ENCODE data around the gene UBE2J2.

The UBE2J2 gene

DNA sequence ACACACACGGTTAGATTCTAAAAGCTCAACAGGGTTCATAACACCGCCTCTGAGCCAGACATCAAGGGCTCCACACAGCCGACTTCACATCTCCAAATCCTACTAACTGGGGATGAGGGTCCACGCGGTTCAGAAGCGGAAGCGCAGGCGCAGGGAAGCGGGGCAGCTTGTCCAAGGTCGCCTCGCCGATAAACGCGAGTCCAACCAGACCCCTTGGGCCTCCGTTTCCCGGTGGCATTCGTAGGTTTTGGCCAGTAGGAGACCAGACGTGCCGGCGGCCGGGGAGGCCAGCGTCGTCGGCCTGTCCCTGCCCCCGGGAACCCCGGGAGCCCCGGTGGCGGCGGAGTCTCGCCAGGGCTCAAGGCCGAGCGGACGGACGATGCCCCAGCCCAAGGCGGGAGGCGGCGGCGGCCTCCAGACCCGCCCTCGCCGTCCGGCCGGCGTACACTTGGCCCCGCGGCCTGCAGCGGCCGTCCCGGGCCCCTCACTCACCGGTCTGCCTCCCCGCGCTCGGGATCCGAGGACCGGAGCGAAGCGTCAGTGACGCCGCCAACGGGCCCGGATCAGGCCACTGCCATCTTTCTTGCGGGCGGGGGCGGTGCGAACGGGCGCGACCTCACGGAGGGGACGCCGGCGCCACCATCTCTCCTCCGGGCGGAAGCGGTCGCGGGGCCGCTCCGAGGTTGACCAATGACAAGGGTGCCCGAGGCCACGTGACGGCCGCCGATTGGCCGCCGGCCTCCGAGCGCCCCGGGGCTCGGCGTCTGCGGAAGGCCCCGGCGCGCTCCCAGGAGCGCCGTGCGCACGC is 42.0 kb downstream of the UBE2J2 start, which contains the start of gene SDF4:
Gene SDF4, minus strand, starts transcription at position 602 of the 808 bp plus-strand sequence. CDS start 3,229 bp downstream, outside the sequence.
- Histone ChIP-seq H3K4me3 (ENCODE audit: low read depth, low read length) (peak within 1 kb of the TSS; percentile 74), H3K27ac (peak within 1 kb of the TSS; percentile 65), H3K4me1 (peaks cover 5% of the 10 kb centered on the region), H3K4me2 (ENCODE audit: low read length) (peak within 1 kb of the TSS; percentile 68), H3K79me2 (peaks cover 33% of the 10 kb centered on the region), H3K9me3 (ENCODE audit: control insufficient read depth, low read length) (no peaks in the 10 kb centered on the region), H3K9ac (peak within 1 kb of the TSS; percentile 53), H3K36me3 (ENCODE audit: control insufficient read depth, insufficient read depth, low read length) (no peaks in the 10 kb centered on the region), H2AFZ (peak within 1 kb of the TSS; percentile 75), H3K27me3 (ENCODE audit: control insufficient read depth, insufficient read depth, low read length) (no peaks in the 10 kb centered on the region)
- TF ChIP-seq, protein P1, sequence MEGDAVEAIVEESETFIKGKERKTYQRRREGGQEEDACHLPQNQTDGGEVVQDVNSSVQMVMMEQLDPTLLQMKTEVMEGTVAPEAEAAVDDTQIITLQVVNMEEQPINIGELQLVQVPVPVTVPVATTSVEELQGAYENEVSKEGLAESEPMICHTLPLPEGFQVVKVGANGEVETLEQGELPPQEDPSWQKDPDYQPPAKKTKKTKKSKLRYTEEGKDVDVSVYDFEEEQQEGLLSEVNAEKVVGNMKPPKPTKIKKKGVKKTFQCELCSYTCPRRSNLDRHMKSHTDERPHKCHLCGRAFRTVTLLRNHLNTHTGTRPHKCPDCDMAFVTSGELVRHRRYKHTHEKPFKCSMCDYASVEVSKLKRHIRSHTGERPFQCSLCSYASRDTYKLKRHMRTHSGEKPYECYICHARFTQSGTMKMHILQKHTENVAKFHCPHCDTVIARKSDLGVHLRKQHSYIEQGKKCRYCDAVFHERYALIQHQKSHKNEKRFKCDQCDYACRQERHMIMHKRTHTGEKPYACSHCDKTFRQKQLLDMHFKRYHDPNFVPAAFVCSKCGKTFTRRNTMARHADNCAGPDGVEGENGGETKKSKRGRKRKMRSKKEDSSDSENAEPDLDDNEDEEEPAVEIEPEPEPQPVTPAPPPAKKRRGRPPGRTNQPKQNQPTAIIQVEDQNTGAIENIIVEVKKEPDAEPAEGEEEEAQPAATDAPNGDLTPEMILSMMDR (IDR thresholded peaks at IDR 0.05), result no peak

DNA sequence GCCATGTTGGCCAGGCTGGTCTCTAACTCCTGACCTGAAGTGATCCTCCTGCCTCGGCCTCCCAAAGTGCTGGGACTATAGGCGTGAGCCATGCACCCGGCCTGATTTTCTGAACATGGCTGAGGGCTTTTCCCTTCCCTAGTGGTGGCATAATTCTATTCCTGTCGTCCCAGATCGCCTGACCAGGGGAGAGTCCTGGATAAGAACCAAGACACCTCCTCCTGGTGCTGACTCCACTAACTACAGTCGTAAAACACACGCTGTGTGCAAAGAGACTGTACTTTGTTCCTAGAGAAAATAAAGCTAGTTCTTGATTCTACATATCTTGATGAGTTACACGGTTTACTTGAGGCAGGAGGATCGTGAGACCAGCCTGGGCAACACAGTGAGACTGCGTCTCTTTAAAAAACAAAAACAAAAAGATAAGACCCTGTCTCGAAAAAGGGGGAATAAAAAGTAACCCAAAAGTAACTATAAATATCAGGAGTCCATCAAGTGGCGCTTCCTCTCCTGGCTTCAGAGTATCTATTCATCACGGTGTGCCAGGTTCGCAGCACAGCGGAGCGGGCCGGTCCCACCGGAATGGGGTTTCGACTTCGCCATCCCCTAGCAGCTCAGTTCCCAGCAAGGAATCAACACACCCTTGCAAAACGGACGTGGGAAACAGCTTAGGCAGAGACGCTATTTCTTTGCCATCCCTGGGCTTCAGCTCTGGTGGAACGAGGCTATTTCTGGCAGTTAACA is 42.8 kb downstream of the UBE2J2 start:
- Histone ChIP-seq H3K4me1 (peaks cover 5% of the 10 kb centered on the region), H3K9ac (no peak overlapping the region), H3K9me3 (ENCODE audit: control insufficient read depth, low read length) (no peaks in the 10 kb centered on the region), H3K27me3 (ENCODE audit: control insufficient read depth, insufficient read depth, low read length) (no peaks in the 10 kb centered on the region), H3K79me2 (peaks cover 33% of the 10 kb centered on the region), H2AFZ (peak overlapping the region; percentile 75), H3K36me3 (ENCODE audit: control insufficient read depth, insufficient read depth, low read length) (no peaks in the 10 kb centered on the region), H3K27ac (no peak overlapping the region), H3K4me3 (ENCODE audit: low read depth, low read length) (peak overlapping the region; percentile 74), H3K4me2 (ENCODE audit: low read length) (peak overlapping the region; percentile 68)
- TF ChIP-seq, protein P1 (IDR thresholded peaks at IDR 0.05), result no peak

DNA sequence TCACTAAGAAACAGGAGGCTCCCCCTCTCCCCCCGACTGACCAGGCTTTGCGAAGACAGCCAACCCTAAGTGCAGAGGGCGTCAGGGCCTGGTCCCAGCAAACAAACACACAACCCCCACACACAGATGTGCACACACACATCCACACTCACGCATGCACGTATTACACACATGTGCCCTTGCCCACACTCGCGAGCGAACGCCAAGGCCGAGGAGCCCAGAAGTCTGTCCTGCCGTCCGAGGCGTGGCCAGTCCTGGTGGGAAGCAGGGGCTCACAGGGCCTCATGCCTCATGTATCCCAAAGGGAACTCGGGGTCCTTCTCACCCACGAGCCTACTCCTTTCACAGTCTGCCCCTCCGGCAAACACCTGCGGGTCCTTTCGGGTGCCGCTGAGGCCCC is 43.9 kb downstream of the UBE2J2 start:
- Histone ChIP-seq H3K79me2 (peaks cover 33% of the 10 kb centered on the region), H3K9me3 (ENCODE audit: control insufficient read depth, low read length) (no peaks in the 10 kb centered on the region), H3K4me3 (ENCODE audit: low read depth, low read length) (no peak overlapping the region), H3K4me1 (peaks cover 5% of the 10 kb centered on the region), H3K4me2 (ENCODE audit: low read length) (no peak overlapping the region), H3K27ac (no peak overlapping the region), H3K36me3 (ENCODE audit: control insufficient read depth, insufficient read depth, low read length) (no peaks in the 10 kb centered on the region), H3K27me3 (ENCODE audit: control insufficient read depth, insufficient read depth, low read length) (no peaks in the 10 kb centered on the region), H2AFZ (no peak overlapping the region), H3K9ac (no peak overlapping the region)
- TF ChIP-seq, protein P1 (IDR thresholded peaks at IDR 0.05), result no peak

DNA sequence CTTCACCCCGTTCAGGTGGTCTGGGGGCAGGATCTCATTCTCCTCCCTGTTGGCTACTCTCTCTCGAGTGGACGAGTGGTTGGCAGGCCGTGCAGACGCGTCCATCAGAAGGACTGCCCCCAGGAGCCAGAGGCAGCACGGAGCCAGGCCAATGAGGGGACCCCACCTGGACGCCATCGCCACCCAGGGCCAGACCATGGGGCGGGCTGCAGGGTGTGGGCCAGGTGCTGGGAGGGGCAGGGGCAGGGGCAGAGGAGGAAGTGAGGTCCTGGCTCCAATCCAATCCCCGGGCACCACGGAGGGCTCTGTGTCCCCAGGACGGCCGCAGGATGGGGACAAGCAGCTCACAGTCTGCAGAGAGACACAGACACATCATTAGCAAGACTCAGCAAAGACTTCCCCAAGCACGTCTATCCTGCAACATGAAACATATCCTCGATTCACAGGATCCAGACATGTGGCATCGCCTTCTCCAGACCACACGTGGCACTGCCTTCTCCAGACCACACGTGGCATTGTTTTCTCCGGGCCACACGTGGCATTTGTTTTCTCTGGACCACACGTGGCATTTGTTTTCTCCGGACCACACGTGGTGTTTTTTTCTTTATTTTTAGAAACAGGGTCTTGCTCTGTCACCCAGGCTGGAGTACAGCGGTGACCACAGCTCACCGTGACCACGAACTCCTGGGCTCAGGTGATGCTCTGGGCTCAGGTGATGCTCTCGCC is 44.9 kb downstream of the UBE2J2 start:
- Histone ChIP-seq H2AFZ (no peak overlapping the region), H3K79me2 (peaks cover 33% of the 10 kb centered on the region), H3K4me1 (peaks cover 5% of the 10 kb centered on the region), H3K36me3 (ENCODE audit: control insufficient read depth, insufficient read depth, low read length) (no peaks in the 10 kb centered on the region), H3K4me3 (ENCODE audit: low read depth, low read length) (no peak overlapping the region), H3K27me3 (ENCODE audit: control insufficient read depth, insufficient read depth, low read length) (no peaks in the 10 kb centered on the region), H3K4me2 (ENCODE audit: low read length) (no peak overlapping the region), H3K9ac (no peak overlapping the region), H3K27ac (no peak overlapping the region), H3K9me3 (ENCODE audit: control insufficient read depth, low read length) (no peaks in the 10 kb centered on the region)
- TF ChIP-seq, protein P1 (IDR thresholded peaks at IDR 0.05), result no peak

All from parathyroid adenoma (tissue), 2 donors.